KOPT-K1 (cell line): Measurements from ENCODE around the gene LRRC7.

Source experiments
- H3K27ac ChIP-seq: fragments of 200-600 bp; sonication (generic); 2 replicates; pipeline ENCODE4 v1.5.1; 2016; ENCODE audit warnings: antibody characterized with exemption, mild to moderate bottlenecking, low read depth, low read length; ENCODE audit not compliant: poor library complexity, severe bottlenecking
- H3K36me3 ChIP-seq: fragments of 200-600 bp; sonication (generic); 2 replicates; pipeline ENCODE4 v1.5.1; 2017; ENCODE audit warnings: antibody characterized with exemption, mild to moderate bottlenecking, low read length, moderate library complexity; ENCODE audit not compliant: insufficient read depth
- H3K9me3 ChIP-seq: fragments of 200-600 bp; sonication (generic); 2 replicates; pipeline ENCODE4 v1.5.1; 2017; ENCODE audit warnings: antibody characterized with exemption, low read length, mild to moderate bottlenecking; ENCODE audit not compliant: insufficient read depth, poor library complexity, severe bottlenecking

The LRRC7 gene

DNA sequence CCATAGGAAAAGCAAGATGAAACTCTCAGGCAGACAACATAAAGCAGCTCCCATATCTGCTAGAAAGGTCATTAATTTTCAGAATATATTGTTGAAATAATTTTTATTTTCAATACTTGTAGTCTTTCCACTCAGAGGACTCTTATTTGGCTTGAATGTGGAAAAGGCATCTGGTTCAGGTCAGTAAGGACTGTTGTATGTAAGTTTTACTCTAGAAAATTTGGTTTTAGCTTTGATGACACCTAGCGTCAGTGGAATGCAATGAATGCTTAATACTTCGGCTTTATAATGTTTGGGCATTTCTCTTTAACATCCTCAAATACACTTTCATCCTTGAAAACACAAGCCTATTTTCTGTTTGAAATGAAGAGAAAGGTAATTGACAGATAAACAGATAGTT, 574.4 kb downstream of the LRRC7 start:
- H3K36me3 ChIP-seq = peaks cover 23% of the 10 kb centered on the region
- H3K9me3 ChIP-seq = no peaks in the 10 kb centered on the region
- H3K27ac ChIP-seq = no peak overlapping the region

DNA sequence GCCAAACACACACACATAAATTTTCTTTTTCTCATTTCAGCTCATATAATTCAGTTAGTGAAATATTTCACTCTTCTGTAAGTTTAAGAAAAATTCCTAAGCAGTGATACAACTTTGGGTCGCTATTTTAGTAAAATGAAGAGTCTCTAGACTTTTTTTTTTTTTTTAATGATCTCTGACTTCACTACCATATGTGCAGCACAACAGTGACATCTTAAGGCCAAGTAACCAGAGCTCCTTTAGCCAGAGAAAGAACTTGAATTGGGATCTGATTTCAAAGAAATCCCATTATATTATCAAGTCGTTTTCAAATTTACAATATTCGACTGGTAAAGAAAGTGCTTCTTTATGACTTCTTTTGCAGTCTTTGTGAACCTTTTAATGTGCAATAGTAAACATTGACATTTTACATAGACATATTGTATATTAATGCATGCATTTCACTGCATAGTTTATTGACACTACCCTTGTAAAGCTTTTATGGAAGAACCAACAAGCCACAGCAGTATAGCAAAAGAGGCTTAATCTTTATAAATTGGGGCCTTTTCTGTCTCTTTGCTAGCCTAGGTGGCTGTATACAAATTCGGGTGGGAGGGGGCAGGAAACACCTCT, 575.4 kb downstream of the LRRC7 start:
- no peak overlapping the region for H3K27ac ChIP-seq
- peaks cover 33% of the 10 kb centered on the region for H3K36me3 ChIP-seq
- H3K9me3 ChIP-seq = no peaks in the 10 kb centered on the region

DNA sequence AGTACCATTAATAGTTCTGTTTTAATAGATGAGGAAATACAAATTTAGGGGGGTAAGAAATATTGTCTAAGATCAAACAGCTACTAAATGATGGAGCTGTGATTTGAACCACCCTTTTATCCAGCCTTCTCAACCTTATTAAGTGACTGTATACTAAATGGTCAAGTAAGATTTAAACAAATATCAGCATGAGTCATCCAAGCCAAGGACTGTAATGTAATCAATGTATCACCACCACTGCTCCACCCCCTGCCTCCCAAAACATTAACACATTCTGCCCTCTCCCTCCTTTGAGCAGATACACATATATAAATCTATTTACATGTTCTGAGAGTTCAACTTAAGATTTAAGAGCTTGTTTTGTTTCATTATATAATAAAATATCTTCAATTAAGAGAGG, 578.8 kb downstream of the LRRC7 start:
- H3K9me3 ChIP-seq = no peaks in the 10 kb centered on the region
- H3K36me3 ChIP-seq = peaks cover 61% of the 10 kb centered on the region

DNA sequence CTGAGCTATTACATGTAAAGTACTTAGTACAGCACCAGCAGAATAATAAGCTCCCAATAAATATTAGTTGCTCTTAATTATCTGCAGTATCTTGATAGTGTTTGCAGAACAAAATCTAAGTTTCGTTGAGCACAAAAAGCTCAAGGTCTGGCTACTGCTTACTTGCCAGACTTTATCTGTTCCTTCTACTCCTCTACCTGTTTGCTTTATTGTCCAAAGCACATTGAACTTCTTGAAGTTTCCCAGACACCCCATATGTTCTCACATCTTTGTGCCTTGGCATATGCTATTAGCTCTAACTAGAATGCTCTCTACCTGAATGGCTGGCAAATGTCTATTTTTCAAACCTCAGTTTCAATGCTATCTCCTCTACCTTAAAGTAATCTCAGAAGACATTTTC, 582.7 kb downstream of the LRRC7 start:
- no peak overlapping the region for H3K27ac ChIP-seq

More for the DNA sequence above, 578.8 kb downstream of the LRRC7 start:
- no peak overlapping the region for H3K27ac ChIP-seq

DNA sequence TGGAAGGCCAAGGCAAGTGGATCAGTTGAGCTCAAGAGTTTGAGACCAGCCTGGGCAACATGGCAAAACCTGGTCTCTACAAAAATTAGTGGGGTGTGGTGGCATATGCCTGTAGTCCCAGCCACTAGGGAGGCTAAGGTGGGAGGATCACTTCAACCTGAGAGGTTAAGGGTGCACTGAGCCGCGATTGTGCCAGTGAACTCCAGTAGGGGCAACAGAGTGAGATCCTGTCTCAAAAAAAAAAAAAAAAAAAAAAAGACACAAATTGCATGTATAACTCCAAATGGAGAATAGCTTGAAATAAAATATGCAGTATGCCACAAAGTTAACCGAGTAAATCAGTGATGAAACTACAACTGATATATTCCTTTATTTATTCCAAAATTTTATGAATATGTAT, 586.0 kb downstream of the LRRC7 start:
- no peaks in the 10 kb centered on the region for H3K9me3 ChIP-seq
- H3K27ac ChIP-seq = no peak overlapping the region
- H3K36me3 ChIP-seq = peaks cover 38% of the 10 kb centered on the region

More for the DNA sequence above, 582.7 kb downstream of the LRRC7 start:
- H3K36me3 ChIP-seq = peaks cover 57% of the 10 kb centered on the region
- no peaks in the 10 kb centered on the region for H3K9me3 ChIP-seq

DNA sequence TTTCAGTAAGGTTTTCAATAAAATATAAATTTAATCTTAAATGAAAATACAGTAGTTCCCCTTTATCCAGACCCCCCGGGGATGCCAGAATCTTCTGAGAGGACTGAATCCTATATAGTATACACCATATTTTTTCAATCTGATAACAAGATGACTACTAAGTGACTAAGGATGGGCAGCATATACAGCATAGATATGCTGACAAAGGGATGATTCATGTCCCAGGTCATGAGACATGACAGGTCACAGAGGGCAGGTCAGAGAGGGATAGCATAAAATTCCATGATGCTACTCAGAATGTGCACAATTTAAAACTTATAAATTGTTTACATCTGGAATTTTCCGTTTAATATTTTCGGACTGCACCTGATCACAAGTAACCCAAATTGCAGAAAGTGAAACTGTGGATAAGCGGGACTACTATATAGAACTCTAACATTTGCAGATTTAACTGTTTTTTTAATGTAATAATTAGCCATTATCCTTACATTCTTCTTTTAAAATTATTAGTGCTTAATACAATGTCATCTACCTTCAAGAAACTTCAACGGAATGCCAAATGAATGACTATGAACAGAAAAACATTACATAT, 588.9 kb downstream of the LRRC7 start:
- no peak overlapping the region for H3K27ac ChIP-seq
- peaks cover 19% of the 10 kb centered on the region for H3K36me3 ChIP-seq
- no peaks in the 10 kb centered on the region for H3K9me3 ChIP-seq

DNA sequence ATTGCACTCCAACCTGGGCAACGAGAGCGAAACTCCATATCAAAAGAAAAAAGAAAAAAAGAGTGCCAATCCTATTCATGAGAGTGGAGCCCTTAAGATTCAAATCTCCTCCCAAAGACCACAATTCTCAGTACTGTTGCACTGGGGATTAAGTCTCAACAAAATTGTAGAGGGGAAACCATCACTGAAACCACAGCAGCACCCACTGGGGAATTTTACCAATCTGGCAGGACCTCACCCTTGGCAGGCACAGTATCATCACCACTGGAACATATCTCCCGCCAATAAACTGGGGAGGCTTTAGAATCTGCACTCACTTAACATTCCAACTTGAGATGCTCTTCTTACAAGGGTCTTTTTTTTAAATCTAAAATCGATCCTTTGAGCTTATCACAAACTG, 596.6 kb downstream of the LRRC7 start:
- no peaks in the 10 kb centered on the region for H3K9me3 ChIP-seq
- H3K36me3 ChIP-seq = peaks cover 29% of the 10 kb centered on the region
- H3K27ac ChIP-seq = no peak overlapping the region

DNA sequence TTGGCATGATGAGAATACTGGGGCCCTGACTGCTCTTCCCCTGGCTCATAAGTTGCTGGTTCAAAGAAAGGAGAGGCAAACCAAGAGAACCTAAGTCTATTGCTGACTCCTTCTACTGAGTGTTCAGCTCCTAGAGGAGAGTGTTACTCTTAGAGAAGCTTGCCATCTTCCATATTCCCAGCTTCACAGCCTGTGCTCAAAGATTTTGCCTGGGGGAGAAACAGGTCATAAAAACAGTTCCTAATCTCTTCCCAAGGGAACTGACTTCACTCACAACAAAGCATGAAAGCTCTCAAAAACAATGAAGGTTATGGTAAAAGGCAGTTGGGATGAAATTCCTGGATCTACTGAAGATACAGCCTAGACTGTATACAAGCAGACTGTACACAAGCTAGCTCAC, 600.6 kb downstream of the LRRC7 start:
- no peak overlapping the region for H3K27ac ChIP-seq
- no peaks in the 10 kb centered on the region for H3K9me3 ChIP-seq
- peaks cover 21% of the 10 kb centered on the region for H3K36me3 ChIP-seq

DNA sequence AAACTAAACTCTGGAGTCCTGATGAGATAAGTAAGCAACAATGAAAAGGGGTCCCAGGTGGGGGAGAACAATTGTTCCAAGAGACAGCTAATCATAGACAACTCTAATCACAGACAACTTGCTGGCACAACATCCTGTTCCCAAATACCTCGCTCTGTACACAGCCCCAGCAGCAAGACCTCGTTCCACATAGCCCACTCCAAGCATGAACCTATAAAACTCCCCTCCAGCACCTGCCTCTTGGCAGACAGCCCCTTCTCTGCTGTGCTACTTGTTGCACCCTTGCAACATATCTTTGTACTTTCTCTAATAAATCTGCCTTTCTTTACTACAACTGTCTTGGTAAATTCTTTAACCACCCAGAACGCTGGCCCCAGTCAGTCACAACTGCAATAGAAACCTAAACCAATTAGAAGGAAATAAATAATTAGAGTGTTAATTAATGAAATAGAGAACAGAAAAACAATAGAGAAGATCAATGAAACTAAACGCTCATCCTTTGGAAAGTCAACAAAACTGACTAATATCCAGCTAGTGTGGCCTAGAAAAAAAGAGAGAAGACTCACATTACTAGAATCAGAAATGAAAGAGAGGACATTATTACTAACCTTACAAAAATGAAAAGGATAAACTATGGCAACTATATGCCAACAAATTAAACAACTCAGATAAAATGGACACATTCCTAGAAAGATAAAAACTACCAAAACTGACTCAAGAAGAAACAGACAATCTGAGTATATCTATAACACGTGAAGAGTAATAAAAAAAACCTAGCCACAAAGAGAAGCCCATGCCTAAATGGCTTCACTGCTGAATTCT, 601.5 kb downstream of the LRRC7 start:
- Histone ChIP-seq H3K36me3 (peaks cover 20% of the 10 kb centered on the region), H3K27ac (no peak overlapping the region), H3K9me3 (no peaks in the 10 kb centered on the region)

DNA sequence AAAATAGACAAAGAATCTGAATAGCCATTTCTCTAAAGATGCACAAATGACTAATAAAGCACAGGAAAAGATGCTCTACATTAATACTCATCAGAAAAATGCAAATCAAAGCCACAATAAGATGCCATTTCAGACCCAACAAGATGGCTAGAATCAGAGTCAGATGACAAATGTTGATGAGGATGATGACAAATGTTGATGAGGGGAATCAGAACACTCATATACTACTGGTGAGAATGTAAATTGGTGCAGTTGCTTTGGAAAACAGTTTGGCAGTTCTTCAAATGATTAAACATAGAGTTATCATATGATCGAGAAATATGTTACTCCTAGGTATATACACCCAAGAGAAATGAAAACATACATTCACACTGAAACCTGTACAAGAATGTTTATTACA, 603.8 kb downstream of the LRRC7 start:
- no peak overlapping the region for H3K27ac ChIP-seq
- no peaks in the 10 kb centered on the region for H3K9me3 ChIP-seq
- peaks cover 35% of the 10 kb centered on the region for H3K36me3 ChIP-seq
